Panc1 (cell line): ENCODE measurements around the gene CYBA. TPM values are rescaled to one million over a fixed set of nuclear protein-coding genes. Genes with fewer than 3 reads are reported as not detected.

Source experiments
- ATAC-seq: fragments of 200-7000 bp; cut with Tn5 transposase; 2 replicates; pipeline ENCODE4 v1.9.1; 2020; ENCODE audit warnings: mild to moderate bottlenecking, moderate library complexity
- BruUV-seq: library from RNA; stranded (reverse); fragments of 400-500 nt; replicated peaks from 2 replicates; lab custom pipeline; 2021; lab: Mats Ljungman, UMichigan
- CTCF ChIA-PET: fragments of 300-600 bp; sonication (Branson Sonifier 250); formaldehyde crosslinking; loops from one replicate; lab custom pipeline; 2022; ENCODE audit warnings: antibody characterized with exemption; lab: Charles Lee
- POLR2A ChIA-PET: fragments of 300-600 bp; sonication (Branson Sonifier 250); formaldehyde crosslinking; loops from one replicate; lab custom pipeline; 2022; ENCODE audit warnings: antibody characterized with exemption; lab: Charles Lee
- DNase-seq: peaks from one replicate; pipeline ENCODE4 v3.0.0-alpha.2; 2010; ENCODE audit warnings: low read depth, low spot score
- H3K27ac ChIP-seq: 2 replicates; pipeline ENCODE4 v1.5.1; 2011; ENCODE audit warnings: mild to moderate bottlenecking, low read length, inconsistent platforms
- H3K27me3 ChIP-seq: fragments of 200-500 bp; sonication (Bioruptor generic); 2 replicates; pipeline ENCODE4 v1.6.0; 2014; ENCODE audit warnings: low read length, inconsistent platforms; ENCODE audit not compliant: control insufficient read depth, insufficient read depth
- H3K36me3 ChIP-seq: fragments of 200-500 bp; sonication (Bioruptor generic); 2 replicates; pipeline ENCODE4 v1.5.1; 2014; ENCODE audit warnings: inconsistent platforms, mild to moderate bottlenecking, low read length, moderate library complexity; ENCODE audit not compliant: control insufficient read depth, insufficient read depth
- H3K4me1 ChIP-seq: 2 replicates; pipeline ENCODE4 v1.5.1; 2011; ENCODE audit warnings: inconsistent platforms, mild to moderate bottlenecking, low read length, moderate library complexity; ENCODE audit not compliant: control insufficient read depth, insufficient read depth
- H3K4me3 ChIP-seq, 2 experiments: 2 replicates each; pipeline ENCODE4 v1.5.1; 2011 to 2012; ENCODE audit warnings: low read depth in 2 of 2, low read length in 2 of 2, mild to moderate bottlenecking in 2 of 2, inconsistent platforms in 1 of 2, moderate library complexity in 1 of 2
- H3K9me3 ChIP-seq: fragments of 200-500 bp; sonication (Bioruptor generic); 2 replicates; pipeline ENCODE4 v1.5.1; 2014; ENCODE audit warnings: low read depth, mild to moderate bottlenecking, inconsistent platforms, low read length, moderate library complexity; ENCODE audit not compliant: control insufficient read depth, insufficient read depth
- CTCF ChIP-seq: fragments of 450-650 bp; IDR thresholded peaks from 2 replicates; pipeline ENCODE4 v1.5.1; 2017; ENCODE audit warnings: mild to moderate bottlenecking
- POLR2AphosphoS5 ChIP-seq: IDR thresholded peaks from 2 replicates; pipeline ENCODE4 v1.6.1; 2012; ENCODE audit warnings: mild to moderate bottlenecking, low read depth, low read length, moderate library complexity
- REST ChIP-seq, 2 experiments: IDR thresholded peaks; 2 replicates each; pipeline ENCODE4 v1.6.1; 2011 to 2012; ENCODE audit warnings: low read depth in 2 of 2, control low read depth in 1 of 2, low read length in 1 of 2, mild to moderate bottlenecking in 1 of 2, moderate library complexity in 1 of 2; ENCODE audit not compliant: insufficient read depth in 1 of 2
- SIN3A ChIP-seq: IDR thresholded peaks from 2 replicates; pipeline ENCODE4 v1.6.1; 2012; ENCODE audit warnings: low read depth, mild to moderate bottlenecking, low read length, moderate library complexity, borderline replicate concordance; ENCODE audit not compliant: insufficient read depth
- TCF7L2 ChIP-seq: IDR thresholded peaks from 2 replicates; pipeline ENCODE4 v1.6.1; 2011; ENCODE audit warnings: mild to moderate bottlenecking, low read depth, low read length, inconsistent platforms
- in situ Hi-C: cut with HindIII; loops from 2 replicates; pipeline ENCODE4 v1.10.0; 2016; ENCODE audit warnings: low sequenced_read_pairs, low pct_unique_long_range_greater_than_20kb
- intact Hi-C: fragments of 100-400 bp; cut with micrococcal nuclease; formaldehyde crosslinking; loops from one replicate; pipeline ENCODE4 v1.10.0; 2022; ENCODE audit not compliant: unreplicated experiment
- total RNA-seq: library from RNA; stranded (reverse); gene quantifications from one replicate; pipeline ENCODE4 v1.2.1, GENCODE V29; 2021; ENCODE audit not compliant: unreplicated experiment

Gene CYBA
- total RNA-seq, 1 experiment from 2014 or later = 233 TPM

GRCh38 chr16:88692861-88693260 lies 42.0 kb upstream of the CYBA start:
- ATAC-seq (no peak), DNase-seq (no peak)
- H3K27me3 ChIP-seq = no peaks in the 10 kb centered on the region
- in situ Hi-C loops (no loop called here), intact Hi-C loops (no loop called here)
- H3K9me3 ChIP-seq = no peaks in the 10 kb centered on the region
- BruUV-seq = no TSS peak
- TF ChIP-seq REST (IDR thresholded peaks at IDR 0.05; ENCODE audit: insufficient read depth in 1 of 2, low read depth in 2 of 2, low read length in 1 of 2) (no peak), POLR2AphosphoS5 (no peak), SIN3A (no peak), TCF7L2 (no peak), CTCF (no peak)
- H3K4me3 ChIP-seq = no peak overlapping the region
- no peaks in the 10 kb centered on the region for H3K36me3 ChIP-seq
- H3K4me1 ChIP-seq = no peaks in the 10 kb centered on the region
- CTCF ChIA-PET = no interaction called here
- POLR2A ChIA-PET = no interaction called here
- H3K27ac ChIP-seq = no peak overlapping the region

GRCh38 chr16:88691924-88692560 lies 41.2 kb upstream of the CYBA start:
- ATAC-seq (no peak), DNase-seq (no peak)
- Histone ChIP-seq H3K36me3 (no peaks in the 10 kb centered on the region), H3K27me3 (no peaks in the 10 kb centered on the region), H3K9me3 (no peaks in the 10 kb centered on the region), H3K27ac (no peak overlapping the region), H3K4me3 (no peak overlapping the region), H3K4me1 (no peaks in the 10 kb centered on the region; the same call in 1 of the 2 replicates)
- no TSS peak for BruUV-seq
- ChIA-PET POLR2A (no interaction called here), CTCF (no interaction called here)
- in situ Hi-C loops = no loop called here
- TF ChIP-seq REST (IDR thresholded peaks at IDR 0.05; ENCODE audit: insufficient read depth in 1 of 2, low read depth in 2 of 2, low read length in 1 of 2) (no peak), TCF7L2 (no peak), SIN3A (no peak), POLR2AphosphoS5 (no peak), CTCF (no peak)
- intact Hi-C loops = no loop called here
